SK-N-SH (cell line): ENCODE data around the gene MYH3. TPM values are rescaled to one million over a fixed set of nuclear protein-coding genes. Genes with fewer than 3 reads are reported as not detected.

ENCODE experiments used
- CTCF ChIA-PET: fragments of 300-600, 350-600 bp; formaldehyde crosslinking; extraction: SDS; loops from one replicate; lab custom pipeline; 2021; lab: Yijun Ruan, JAX
- POLR2A ChIA-PET: fragments of 350-600 bp; sonication (Branson Sonifier 250); formaldehyde crosslinking; extraction: SDS; loops from one replicate; lab custom pipeline; 2020; ENCODE audit warnings: antibody characterized with exemption, inconsistent platforms; lab: Yijun Ruan, JAX
- DNase-seq: peaks from one replicate; pipeline ENCODE4 v3.0.0; 2012
- H2AFZ ChIP-seq: fragments of 200-600 bp; sonication (generic); 2 replicates; pipeline ENCODE4 v1.8.1; 2016; ENCODE audit warnings: antibody characterized with exemption, mild to moderate bottlenecking, low read depth
- H3F3A ChIP-seq: fragments of 200-600 bp; sonication (generic); replicated peaks from 2 replicates; pipeline ENCODE3; 2016; ENCODE audit warnings: antibody characterized with exemption, mild to moderate bottlenecking; ENCODE audit not compliant: insufficient read depth
- H3K27ac ChIP-seq, 2 experiments: fragments of 200-500 bp in 1 of 2; fragments of 200-600 bp in 1 of 2; sonication (Bioruptor generic) in 1 of 2; sonication (generic), shearing (Covaris generic) in 1 of 2; 2 replicates each; pipeline versions ENCODE4 v1.5.1 to v1.6.1; 2014 to 2016; ENCODE audit warnings: low read depth in 2 of 2, inconsistent platforms in 1 of 2, low read length in 1 of 2, mild to moderate bottlenecking in 1 of 2, mixed read lengths in 1 of 2
- H3K27me3 ChIP-seq: fragments of 200-600 bp; sonication (generic), shearing (Covaris generic); 2 replicates; pipeline ENCODE4 v1.6.1; 2016; ENCODE audit warnings: mixed run types; ENCODE audit not compliant: insufficient read depth
- H3K36me3 ChIP-seq, 2 experiments: fragments of 200-500 bp in 1 of 2; fragments of 200-600 bp in 1 of 2; sonication (Bioruptor generic) in 1 of 2; sonication (generic) in 1 of 2; replicated peaks in 1 of 2; 2 replicates each; pipeline versions ENCODE3 to v1.5.1; 2014 to 2016; ENCODE audit warnings: low read length in 1 of 2, mild to moderate bottlenecking in 1 of 2; ENCODE audit not compliant: insufficient read depth in 2 of 2, control insufficient read depth in 1 of 2
- H3K4me1 ChIP-seq, 2 experiments: fragments of 200-500 bp in 1 of 2; fragments of 200-600 bp in 1 of 2; sonication (Bioruptor generic) in 1 of 2; sonication (generic), shearing (Covaris generic) in 1 of 2; 2 replicates each; pipeline versions ENCODE4 v1.5.1 to v1.6.1; 2014 to 2016; ENCODE audit warnings: low read depth in 1 of 2, low read length in 1 of 2, mixed run types in 1 of 2; ENCODE audit not compliant: insufficient read depth in 2 of 2, control insufficient read depth in 1 of 2
- H3K4me2 ChIP-seq: fragments of 200-600 bp; sonication (generic), shearing (Covaris generic); 2 replicates; pipeline ENCODE4 v1.6.1; 2017; ENCODE audit warnings: mixed run types
- H3K4me3 ChIP-seq, 2 experiments: fragments of 200-500 bp in 1 of 2; fragments of 200-600 bp in 1 of 2; sonication (Bioruptor generic) in 1 of 2; sonication (generic), shearing (Covaris generic) in 1 of 2; 2 replicates each; pipeline versions ENCODE4 v1.5.1 to v1.8.1; 2014 to 2016; ENCODE audit warnings: low read depth in 2 of 2, inconsistent platforms in 1 of 2, low read length in 1 of 2, mild to moderate bottlenecking in 1 of 2, mixed read lengths in 1 of 2, moderate library complexity in 1 of 2
- H3K79me2 ChIP-seq: fragments of 200-600 bp; sonication (generic); 2 replicates; pipeline ENCODE4 v1.8.1; 2017; ENCODE audit warnings: mild to moderate bottlenecking; ENCODE audit not compliant: insufficient read depth
- H3K9ac ChIP-seq: fragments of 200-600 bp; sonication (generic); 2 replicates; pipeline ENCODE4 v1.6.1; 2017; ENCODE audit warnings: mixed run types
- H3K9me2 ChIP-seq: fragments of 200-600 bp; sonication (generic); 2 replicates; pipeline ENCODE4 v1.6.1; 2017; ENCODE audit warnings: mixed run types
- H3K9me3 ChIP-seq: fragments of 200-600 bp; sonication (generic); 2 replicates; pipeline ENCODE4 v1.6.1; 2017; ENCODE audit warnings: mixed run types, mild to moderate bottlenecking, moderate library complexity
- H4K20me1 ChIP-seq: fragments of 200-600 bp; sonication (generic); 2 replicates; pipeline ENCODE4 v1.6.1; 2017; ENCODE audit warnings: mild to moderate bottlenecking, mixed run types; ENCODE audit not compliant: insufficient read depth
- CHD2 ChIP-seq: fragments of 150-350 bp; IDR thresholded peaks from 2 replicates; pipeline ENCODE4 v1.6.1; 2018; ENCODE audit warnings: low read length; ENCODE audit not compliant: partially characterized antibody
- ELF1 ChIP-seq: IDR thresholded peaks from 2 replicates; pipeline ENCODE4 v1.4.0; 2012
- FOSL2 ChIP-seq: IDR thresholded peaks from 2 replicates; pipeline ENCODE4 v1.4.0; 2012; ENCODE audit warnings: low read depth, mild to moderate bottlenecking, moderate library complexity, borderline replicate concordance
- FOXJ3 ChIP-seq: sonication (generic); formaldehyde crosslinking; IDR thresholded peaks from 2 replicates; pipeline ENCODE4 v1.5.1; 2020; ENCODE audit warnings: mild to moderate bottlenecking, missing genetic modification reagents
- FOXM1 ChIP-seq: IDR thresholded peaks from 2 replicates; pipeline ENCODE4 v1.4.0; 2012; ENCODE audit warnings: low read depth, mild to moderate bottlenecking
- GABPA ChIP-seq: IDR thresholded peaks from 2 replicates; pipeline ENCODE4 v1.4.0; 2012; ENCODE audit warnings: low read depth, mild to moderate bottlenecking
- GATA2 ChIP-seq: sonication (generic); formaldehyde crosslinking; IDR thresholded peaks from 2 replicates; pipeline ENCODE4 v1.5.0; 2020; ENCODE audit warnings: mild to moderate bottlenecking, missing genetic modification reagents
- MEF2A ChIP-seq: IDR thresholded peaks from 2 replicates; pipeline ENCODE4 v1.4.0; 2012; ENCODE audit warnings: low read depth, borderline replicate concordance
- NFIC ChIP-seq: IDR thresholded peaks from 2 replicates; pipeline ENCODE4 v1.4.0; 2012; ENCODE audit warnings: borderline replicate concordance
- NRF1 ChIP-seq: IDR thresholded peaks from 2 replicates; pipeline ENCODE4 v1.6.1; 2012; ENCODE audit warnings: low read depth, mild to moderate bottlenecking, low read length
- POLR2AphosphoS5 ChIP-seq: IDR thresholded peaks from 2 replicates; pipeline ENCODE4 v1.6.1; 2012; ENCODE audit warnings: low read depth, low read length
- RXRA ChIP-seq: IDR thresholded peaks from 2 replicates; pipeline ENCODE4 v1.4.0; 2012; ENCODE audit warnings: low read depth, mild to moderate bottlenecking, borderline replicate concordance
- SMC3 ChIP-seq: IDR thresholded peaks from 2 replicates; pipeline ENCODE4 v1.6.1; 2012; ENCODE audit warnings: low read depth, low read length, improper control_type of control experiment
- TEAD4 ChIP-seq: IDR thresholded peaks from 2 replicates; pipeline ENCODE4 v1.4.0; 2012; ENCODE audit warnings: mild to moderate bottlenecking, borderline replicate concordance; ENCODE audit not compliant: insufficient read depth
- YY1 ChIP-seq: IDR thresholded peaks from 2 replicates; pipeline ENCODE4 v1.4.0; 2012; ENCODE audit warnings: low read depth, mild to moderate bottlenecking
- WGBS: methylation state at CpG from one replicate; pipeline ENCODE4 v1.1.6; 2017; ENCODE audit warnings: low lambda C conversion rate; 5-methylcytosine and 5-hydroxymethylcytosine counted together
- polyA plus RNA-seq, 3 experiments: library from polyadenylated mRNA; depleted of rRNA; stranded (reverse); fragments of >200 nt; gene quantifications; 2 replicates each; pipeline ENCODE4 v1.2.3, GENCODE V29; 2012

Gene MYH3
- polyA plus RNA-seq, 1 of the 3 experiments (the other 2 are of a cell fraction) = 2.7 TPM

- TF ChIP-seq ELF1 (no peak), GATA2 (no peak)
- no peak for DNase-seq
- Histone ChIP-seq H3K4me1 (peaks cover 0 to 2% of the 10 kb centered on the region in 2 experiments; a peak in 1 of 4 replicates), H4K20me1 (no peaks in the 10 kb centered on the region), H2AFZ (no peak overlapping the region), H3K4me3 (no peak overlapping the region), H3K4me2 (no peak overlapping the region), H3K27me3 (peaks cover 9% of the 10 kb centered on the region; the same call in 1 of the 2 replicates), H3K27ac (no peak overlapping the region), H3F3A (no peaks in the 10 kb centered on the region), H3K79me2 (no peaks in the 10 kb centered on the region), H3K9ac (no peak overlapping the region), H3K9me3 (no peaks in the 10 kb centered on the region), H3K9me2 (no peaks in the 10 kb centered on the region), H3K36me3 (no peaks in the 10 kb centered on the region)
- POLR2A ChIA-PET = no interaction called here
- 5% methylated on average over 5 of the region's 5 CpGs for WGBS
- CTCF ChIA-PET = interaction anchor here (0.8 to 2.7 kb wide), 3 partner anchors 9 to 38 kb away, joined by 3 to 29 read pairs (median 5); no protein-coding TSS in a partner anchor
Observed at GRCh38 chr17:10608244-10608643, 48.9 kb downstream of the MYH3 start.

- H3K9me3 ChIP-seq = no peaks in the 10 kb centered on the region
- no peaks in the 10 kb centered on the region for H3F3A ChIP-seq
- no peak overlapping the region for H2AFZ ChIP-seq
- H3K4me1 ChIP-seq = no peaks in the 10 kb centered on the region
- no peak overlapping the region for H3K27ac ChIP-seq
- 16% methylated on average over 3 of the region's 3 CpGs for WGBS
- H3K9me2 ChIP-seq = no peaks in the 10 kb centered on the region
- no peaks in the 10 kb centered on the region for H3K36me3 ChIP-seq
- POLR2A ChIA-PET = no interaction called here
- CTCF ChIA-PET = interaction anchor here (1.3 to 8.3 kb wide), 2 partner anchors 10 to 279 kb away, joined by 3 to 98 read pairs; no protein-coding TSS in a partner anchor
- no peak overlapping the region for H3K4me3 ChIP-seq
- H3K27me3 ChIP-seq = peaks cover 9% of the 10 kb centered on the region; the same call in 1 of the 2 replicates
- no peak overlapping the region for H3K4me2 ChIP-seq
- H3K79me2 ChIP-seq = no peaks in the 10 kb centered on the region
- H3K9ac ChIP-seq = no peak overlapping the region
- DNase-seq = no peak
- TF ChIP-seq SMC3 = no peak
- no peak for TF ChIP-seq FOSL2
- TF ChIP-seq GATA2 = no peak
- TF ChIP-seq TEAD4 = no peak
- TF ChIP-seq NFIC = no peak
- no peak for TF ChIP-seq GABPA
- no peak for TF ChIP-seq NRF1
- no peak for TF ChIP-seq ELF1
- no peak for TF ChIP-seq FOXJ3 (CRISPR knock-in tag)
- no peak for TF ChIP-seq POLR2AphosphoS5
- TF ChIP-seq CHD2 = no peak
- no peaks in the 10 kb centered on the region for H4K20me1 ChIP-seq
Observed at GRCh38 chr17:10606110-10606509, 51.0 kb downstream of the MYH3 start.

DNA sequence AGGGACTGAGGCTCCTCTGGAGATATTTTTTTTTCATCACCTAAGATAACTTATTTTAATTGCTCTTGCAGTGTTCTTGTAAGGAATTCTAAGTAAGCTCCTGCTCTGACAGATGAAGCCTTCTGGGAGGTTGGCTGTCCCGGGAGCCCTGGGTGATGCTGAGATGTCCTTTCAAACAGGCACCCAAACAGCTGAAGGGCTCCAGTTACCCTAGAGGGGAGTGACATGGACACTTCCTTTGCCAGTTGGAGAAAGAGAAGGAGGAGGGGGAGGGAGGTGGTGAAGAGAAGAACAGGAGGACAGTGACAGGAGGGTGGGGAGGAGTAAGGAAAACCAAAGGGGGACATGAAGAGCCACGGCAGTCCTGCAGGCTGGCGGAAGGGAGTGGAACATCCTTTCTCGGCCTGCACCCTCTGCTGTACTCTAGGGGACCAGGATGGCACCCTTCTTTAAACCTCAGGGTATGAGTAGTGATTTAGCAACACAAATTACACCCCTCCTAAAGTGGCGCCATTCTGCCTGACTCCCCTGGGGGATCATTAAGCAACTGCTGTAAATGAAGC lies 51.8 kb downstream of the MYH3 start:
- no peaks in the 10 kb centered on the region for H3F3A ChIP-seq
- H4K20me1 ChIP-seq = no peaks in the 10 kb centered on the region
- no peaks in the 10 kb centered on the region for H3K9me3 ChIP-seq
- no peak overlapping the region for H3K27ac ChIP-seq
- H3K4me1 ChIP-seq = no peaks in the 10 kb centered on the region
- no peak overlapping the region for H3K4me3 ChIP-seq
- H3K9me2 ChIP-seq = no peaks in the 10 kb centered on the region
- H3K36me3 ChIP-seq = no peaks in the 10 kb centered on the region
- no peak overlapping the region for H2AFZ ChIP-seq
- no peaks in the 10 kb centered on the region for H3K79me2 ChIP-seq
- H3K4me2 ChIP-seq = no peak overlapping the region
- TF ChIP-seq GABPA (no peak), MEF2A (no peak), FOXM1 (no peak), YY1 (no peak), TEAD4 (no peak), RXRA (no peak), GATA2 (no peak), FOSL2 (no peak)
- 8% methylated on average over 5 of the region's 5 CpGs for WGBS
- H3K9ac ChIP-seq = no peak overlapping the region
- ChIA-PET POLR2A (no interaction called here), CTCF (interaction anchor here (1.3 to 8.3 kb wide), 2 partner anchors 11 to 278 kb away, joined by 3 to 98 read pairs; no protein-coding TSS in a partner anchor)
- peaks cover 4% of the 10 kb centered on the region; the same call in 1 of the 2 replicates for H3K27me3 ChIP-seq
- no peak for DNase-seq
